Neural progenitor cell (in vitro differentiated cells): ENCODE measurements around the gene SYNRG. TPM values are rescaled to one million over a fixed set of nuclear protein-coding genes. Genes with fewer than 3 reads are reported as not detected.

Experiments
- DNase-seq: peaks from one replicate; pipeline ENCODE4 v3.0.0-alpha.2; 2016; ENCODE audit warnings: low spot score
- H2AFZ ChIP-seq: fragments of 200-600 bp; sonication (generic); replicated peaks from 2 replicates; pipeline ENCODE4 v1.6.1; 2016; ENCODE audit warnings: antibody characterized with exemption
- H3F3A ChIP-seq: fragments of 200-600 bp; sonication (generic); 2 replicates; pipeline ENCODE4 v1.6.1; 2016; ENCODE audit warnings: antibody characterized with exemption, low read depth
- H3K27ac ChIP-seq: fragments of 200-600 bp; sonication (generic); 2 replicates; pipeline ENCODE4 v1.5.1; 2016; ENCODE audit warnings: mild to moderate bottlenecking
- H3K27me3 ChIP-seq: fragments of 200-600 bp; sonication (generic); 2 replicates; pipeline ENCODE4 v1.6.1; 2016; ENCODE audit warnings: mild to moderate bottlenecking, moderate library complexity
- H3K36me3 ChIP-seq: fragments of 200-600 bp; sonication (generic); 2 replicates; pipeline ENCODE4 v1.5.1; 2016
- H3K4me1 ChIP-seq: fragments of 200-600 bp; sonication (generic); 2 replicates; pipeline ENCODE4 v1.6.1; 2016; ENCODE audit warnings: mixed run types
- H3K4me2 ChIP-seq: fragments of 200-600 bp; sonication (generic); 2 replicates; pipeline ENCODE4 v1.6.1; 2016
- H3K4me3 ChIP-seq: fragments of 200-600 bp; sonication (generic); 2 replicates; pipeline ENCODE4 v1.5.1; 2016
- H3K79me2 ChIP-seq: fragments of 200-600 bp; sonication (generic); 2 replicates; pipeline ENCODE4 v1.6.1; 2016; ENCODE audit warnings: low read depth
- H3K9ac ChIP-seq: fragments of 200-600 bp; sonication (generic); 2 replicates; pipeline ENCODE4 v1.6.1; 2016
- H3K9me3 ChIP-seq: fragments of 200-600 bp; sonication (generic); 2 replicates; pipeline ENCODE4 v1.5.1; 2016; ENCODE audit warnings: low read depth
- H4K20me1 ChIP-seq: fragments of 200-600 bp; sonication (generic); 2 replicates; pipeline ENCODE4 v1.6.1; 2016; ENCODE audit warnings: low read depth
- H3K27ac Mint-ChIP-seq: 3 replicates; pipeline ENCODE4 v1.8.0; 2021; ENCODE audit warnings: mixed read lengths
- H3K27me3 Mint-ChIP-seq: 2 replicates; pipeline ENCODE4 v1.8.0; 2022; ENCODE audit warnings: low read depth, mild to moderate bottlenecking, inconsistent platforms, moderate library complexity, mixed read lengths; ENCODE audit not compliant: insufficient read depth
- H3K36me3 Mint-ChIP-seq: 3 replicates; pipeline ENCODE4 v1.8.0; 2021; ENCODE audit warnings: mixed read lengths
- H3K4me1 Mint-ChIP-seq: 3 replicates; pipeline ENCODE4 v1.8.0; 2021; ENCODE audit warnings: mixed read lengths
- H3K4me3 Mint-ChIP-seq: 3 replicates; pipeline ENCODE4 v1.8.0; 2021; ENCODE audit warnings: mild to moderate bottlenecking, moderate library complexity, mixed read lengths
- H3K9me3 Mint-ChIP-seq: 3 replicates; pipeline ENCODE4 v1.8.0; 2020; ENCODE audit warnings: mixed read lengths
- EZH2 ChIP-seq: fragments of 200-600 bp; sonication (generic); IDR thresholded peaks from 2 replicates; pipeline ENCODE4 v1.6.1; 2017; ENCODE audit warnings: antibody characterized with exemption, mild to moderate bottlenecking, moderate library complexity
- EZH2phosphoT487 ChIP-seq: fragments of 200-600 bp; sonication (generic); IDR thresholded peaks from 2 replicates; pipeline ENCODE4 v1.6.1; 2017; ENCODE audit warnings: antibody characterized with exemption
- total RNA-seq: library from RNA; depleted of rRNA; stranded (reverse); fragments of >200 nt; gene quantifications from 2 replicates; pipeline ENCODE4 v1.2.3, GENCODE V29; 2015; ENCODE audit warnings: low replicate concordance
- TF ChIP-seq, protein P1 (sequence below): fragments of 200-600 bp; sonication (generic); IDR thresholded peaks from 2 replicates; pipeline ENCODE4 v1.5.1; 2017; ENCODE audit warnings: antibody characterized with exemption, mild to moderate bottlenecking

The SYNRG gene
- total RNA-seq, 1 donor from 2014 or later: 22.4 TPM

DNA sequence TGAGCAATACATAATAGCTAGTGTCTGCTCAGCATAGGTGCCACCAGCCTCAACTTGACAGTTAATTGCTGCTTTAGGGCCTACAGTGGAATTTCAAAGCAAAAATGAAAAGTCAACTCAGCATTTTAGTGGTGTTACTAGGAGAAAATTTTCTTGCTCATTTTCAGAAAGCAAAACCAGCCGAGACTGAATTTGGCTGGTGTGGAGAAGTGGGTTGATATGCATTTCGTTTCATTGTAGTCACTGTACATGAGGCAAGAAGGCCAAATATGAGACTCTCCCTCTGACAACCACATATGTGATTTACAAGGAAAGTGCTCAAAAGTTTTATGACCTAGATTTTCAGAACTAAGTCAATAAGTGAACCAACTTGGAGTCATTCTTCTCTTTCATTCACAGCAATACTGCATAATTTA lies 65.6 kb downstream of the SYNRG start:
- no peak overlapping the region for H3K9ac ChIP-seq
- peaks cover 37% of the 10 kb centered on the region for H3K4me1 ChIP-seq
- no peak for DNase-seq
- H3K36me3 Mint-ChIP-seq: peaks cover 27% of the 10 kb centered on the region
- H3K4me3 ChIP-seq: no peak overlapping the region
- no peak overlapping the region for H3K27ac ChIP-seq
- H3F3A ChIP-seq: peaks cover 24% of the 10 kb centered on the region
- H3K4me3 Mint-ChIP-seq: no peak overlapping the region
- no peak overlapping the region for H3K27ac Mint-ChIP-seq
- H3K79me2 ChIP-seq: peaks cover 7% of the 10 kb centered on the region
- peaks cover 18% of the 10 kb centered on the region for H3K4me1 Mint-ChIP-seq
- H3K36me3 ChIP-seq: peaks cover 4% of the 10 kb centered on the region
- TF ChIP-seq EZH2: no peak
- TF ChIP-seq, protein P1, sequence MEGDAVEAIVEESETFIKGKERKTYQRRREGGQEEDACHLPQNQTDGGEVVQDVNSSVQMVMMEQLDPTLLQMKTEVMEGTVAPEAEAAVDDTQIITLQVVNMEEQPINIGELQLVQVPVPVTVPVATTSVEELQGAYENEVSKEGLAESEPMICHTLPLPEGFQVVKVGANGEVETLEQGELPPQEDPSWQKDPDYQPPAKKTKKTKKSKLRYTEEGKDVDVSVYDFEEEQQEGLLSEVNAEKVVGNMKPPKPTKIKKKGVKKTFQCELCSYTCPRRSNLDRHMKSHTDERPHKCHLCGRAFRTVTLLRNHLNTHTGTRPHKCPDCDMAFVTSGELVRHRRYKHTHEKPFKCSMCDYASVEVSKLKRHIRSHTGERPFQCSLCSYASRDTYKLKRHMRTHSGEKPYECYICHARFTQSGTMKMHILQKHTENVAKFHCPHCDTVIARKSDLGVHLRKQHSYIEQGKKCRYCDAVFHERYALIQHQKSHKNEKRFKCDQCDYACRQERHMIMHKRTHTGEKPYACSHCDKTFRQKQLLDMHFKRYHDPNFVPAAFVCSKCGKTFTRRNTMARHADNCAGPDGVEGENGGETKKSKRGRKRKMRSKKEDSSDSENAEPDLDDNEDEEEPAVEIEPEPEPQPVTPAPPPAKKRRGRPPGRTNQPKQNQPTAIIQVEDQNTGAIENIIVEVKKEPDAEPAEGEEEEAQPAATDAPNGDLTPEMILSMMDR: no peak
- no peak for TF ChIP-seq EZH2phosphoT487
- no peaks in the 10 kb centered on the region for H3K9me3 Mint-ChIP-seq
- peaks cover 55% of the 10 kb centered on the region for H4K20me1 ChIP-seq
- H3K4me2 ChIP-seq: no peak overlapping the region
- no peaks in the 10 kb centered on the region for H3K27me3 ChIP-seq
- H2AFZ ChIP-seq: no peak overlapping the region
- H3K9me3 ChIP-seq: no peaks in the 10 kb centered on the region
- H3K27me3 Mint-ChIP-seq: peaks cover 2% of the 10 kb centered on the region

DNA sequence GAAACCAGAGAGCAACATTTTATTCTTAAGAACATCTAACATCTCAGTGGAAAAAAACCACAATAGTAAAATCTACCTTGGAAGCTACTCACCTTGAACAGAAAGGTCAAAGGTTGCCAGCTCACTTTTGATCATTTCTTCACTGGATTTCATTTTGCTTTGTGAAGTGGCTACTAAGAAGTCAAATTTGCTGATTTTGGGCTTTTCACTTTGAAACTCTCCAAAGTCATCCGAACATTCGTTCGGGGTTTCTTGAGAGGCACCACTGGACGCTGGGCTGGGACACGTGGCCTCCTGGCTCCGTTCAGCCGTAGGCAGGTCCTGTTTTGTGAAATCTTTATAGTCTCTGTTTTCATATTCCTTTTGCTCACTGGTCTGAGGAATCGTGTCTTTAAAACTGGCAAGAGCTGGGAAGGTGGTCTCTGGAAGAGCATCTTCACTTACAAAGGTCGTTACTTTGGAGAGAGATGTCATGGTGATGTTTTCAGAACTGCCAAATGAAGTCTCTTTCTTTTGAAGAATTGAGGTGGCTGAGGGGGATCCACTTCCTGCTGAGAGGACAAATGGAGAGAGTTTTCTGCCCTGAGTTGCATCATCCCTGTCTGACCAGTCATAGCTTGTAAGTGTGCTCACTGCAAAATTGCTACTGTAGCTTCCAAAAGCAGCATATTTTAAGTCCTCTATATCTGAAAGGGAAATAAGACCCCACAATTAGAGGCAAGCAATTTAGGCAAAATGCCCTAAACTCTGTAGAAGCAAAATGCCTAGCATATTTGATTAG lies 67.1 kb downstream of the SYNRG start:
- Histone ChIP-seq H3K9me3 (no peaks in the 10 kb centered on the region), H3K36me3 (peaks cover 9% of the 10 kb centered on the region), H3K9ac (no peak overlapping the region), H3K79me2 (peaks cover 7% of the 10 kb centered on the region), H3K27me3 (no peaks in the 10 kb centered on the region), H3F3A (peaks cover 24% of the 10 kb centered on the region), H3K4me1 (peaks cover 27% of the 10 kb centered on the region), H3K4me2 (peak overlapping the region; percentile 36), H2AFZ (no peak overlapping the region), H3K27ac (peak overlapping the region; percentile 29), H4K20me1 (peaks cover 39% of the 10 kb centered on the region), H3K4me3 (no peak overlapping the region)
- no peaks in the 10 kb centered on the region for H3K9me3 Mint-ChIP-seq
- peaks cover 37% of the 10 kb centered on the region for H3K36me3 Mint-ChIP-seq
- TF ChIP-seq EZH2: no peak
- no peak overlapping the region for H3K27ac Mint-ChIP-seq
- peaks cover 15% of the 10 kb centered on the region for H3K4me1 Mint-ChIP-seq
- DNase-seq: no peak
- peaks cover 2% of the 10 kb centered on the region for H3K27me3 Mint-ChIP-seq
- H3K4me3 Mint-ChIP-seq: no peak overlapping the region

DNA sequence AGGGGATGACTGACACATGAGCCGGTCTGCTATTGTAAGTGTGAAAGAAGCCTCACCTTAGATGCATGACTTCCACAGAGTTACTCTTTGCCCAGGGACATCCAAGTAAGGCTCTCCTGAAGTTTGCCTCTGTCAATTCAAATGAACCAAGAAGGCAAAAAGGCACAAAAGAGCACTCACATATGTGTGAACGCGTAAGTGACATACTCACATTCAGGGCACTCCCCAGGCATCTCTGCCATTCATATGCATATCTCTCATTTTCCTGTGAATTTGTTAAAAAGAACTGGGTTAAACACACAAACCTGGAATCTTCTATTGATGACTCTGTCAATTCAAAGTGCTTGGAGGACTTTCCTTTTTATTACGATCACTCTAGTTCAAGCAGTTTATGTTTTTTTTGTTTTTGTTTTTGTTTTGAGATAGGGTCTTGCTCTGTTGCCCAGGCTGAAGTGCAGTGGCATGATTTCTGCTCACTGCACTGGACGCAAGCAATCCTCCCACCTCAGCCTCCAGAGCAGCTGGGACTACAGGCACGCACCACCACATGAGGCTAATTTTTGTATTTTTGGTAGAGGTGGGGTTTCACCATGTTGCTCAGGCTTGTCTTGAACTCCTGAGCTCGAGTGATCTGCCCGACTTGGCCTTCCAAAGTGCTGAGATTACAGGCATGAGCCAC lies 70.1 kb downstream of the SYNRG start:
- Mint-ChIP-seq H3K36me3 (peaks cover 36% of the 10 kb centered on the region), H3K9me3 (no peaks in the 10 kb centered on the region), H3K27ac (no peak overlapping the region), H3K27me3 (peaks cover 2% of the 10 kb centered on the region), H3K4me1 (peaks cover 15% of the 10 kb centered on the region), H3K4me3 (no peak overlapping the region)
- Histone ChIP-seq H3K27me3 (no peaks in the 10 kb centered on the region), H4K20me1 (peaks cover 26% of the 10 kb centered on the region), H3K9ac (no peak overlapping the region), H3K4me2 (no peak overlapping the region), H3K4me1 (peaks cover 25% of the 10 kb centered on the region), H3K27ac (no peak overlapping the region), H3K4me3 (no peak overlapping the region), H2AFZ (no peak overlapping the region), H3K79me2 (no peaks in the 10 kb centered on the region), H3K9me3 (no peaks in the 10 kb centered on the region), H3F3A (peaks cover 24% of the 10 kb centered on the region), H3K36me3 (peaks cover 9% of the 10 kb centered on the region)
- no peak for DNase-seq
- TF ChIP-seq, protein P1: no peak
- TF ChIP-seq EZH2phosphoT487: no peak
- TF ChIP-seq EZH2: no peak

DNA sequence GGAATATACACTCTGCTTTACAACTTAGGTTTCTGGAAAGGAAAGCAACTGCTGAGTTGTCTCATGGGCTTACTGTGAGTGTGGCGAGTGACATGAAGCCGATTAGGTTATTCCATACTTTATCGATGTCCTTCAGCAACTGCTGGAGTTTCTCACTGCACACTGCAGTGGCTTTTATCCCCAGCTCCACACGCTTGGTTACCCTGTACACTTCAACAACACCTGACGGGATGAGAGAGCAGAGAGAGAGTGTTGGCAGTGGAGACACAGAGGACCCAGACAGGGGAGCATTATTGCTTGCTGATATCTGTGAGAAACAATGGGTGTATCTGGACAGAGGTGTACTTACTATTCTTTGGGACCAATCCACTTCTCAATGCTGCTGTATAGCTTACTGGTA lies 73.3 kb downstream of the SYNRG start:
- no peak overlapping the region for H2AFZ ChIP-seq
- no peak overlapping the region for H3K4me3 ChIP-seq
- peaks cover 34% of the 10 kb centered on the region for H3K36me3 Mint-ChIP-seq
- H3K4me1 ChIP-seq: peaks cover 1% of the 10 kb centered on the region
- H3F3A ChIP-seq: peaks cover 2% of the 10 kb centered on the region
- H3K36me3 ChIP-seq: peaks cover 9% of the 10 kb centered on the region
- no peak overlapping the region for H3K4me3 Mint-ChIP-seq
- H3K4me2 ChIP-seq: no peak overlapping the region
- no peaks in the 10 kb centered on the region for H3K9me3 ChIP-seq
- TF ChIP-seq, protein P1: no peak
- TF ChIP-seq EZH2 (no peak), EZH2phosphoT487 (no peak)
- H3K79me2 ChIP-seq: no peaks in the 10 kb centered on the region
- no peak for DNase-seq
- no peaks in the 10 kb centered on the region for H3K27me3 ChIP-seq
- H4K20me1 ChIP-seq: peaks cover 7% of the 10 kb centered on the region
- no peaks in the 10 kb centered on the region for H3K9me3 Mint-ChIP-seq
- H3K4me1 Mint-ChIP-seq: peaks cover under 1% of the 10 kb centered on the region
- H3K9ac ChIP-seq: no peak overlapping the region
- H3K27me3 Mint-ChIP-seq: peaks cover 2% of the 10 kb centered on the region
- H3K27ac Mint-ChIP-seq: no peak overlapping the region
- H3K27ac ChIP-seq: no peak overlapping the region
